ENCODE measurements around the gene PACSIN2. TPM values are rescaled to one million over a fixed set of nuclear protein-coding genes. Genes with fewer than 3 reads are reported as not detected.

Gene PACSIN2
- total RNA-seq, 2 experiments from 2014 or later = 33.5 to 35.7 TPM

DNA sequence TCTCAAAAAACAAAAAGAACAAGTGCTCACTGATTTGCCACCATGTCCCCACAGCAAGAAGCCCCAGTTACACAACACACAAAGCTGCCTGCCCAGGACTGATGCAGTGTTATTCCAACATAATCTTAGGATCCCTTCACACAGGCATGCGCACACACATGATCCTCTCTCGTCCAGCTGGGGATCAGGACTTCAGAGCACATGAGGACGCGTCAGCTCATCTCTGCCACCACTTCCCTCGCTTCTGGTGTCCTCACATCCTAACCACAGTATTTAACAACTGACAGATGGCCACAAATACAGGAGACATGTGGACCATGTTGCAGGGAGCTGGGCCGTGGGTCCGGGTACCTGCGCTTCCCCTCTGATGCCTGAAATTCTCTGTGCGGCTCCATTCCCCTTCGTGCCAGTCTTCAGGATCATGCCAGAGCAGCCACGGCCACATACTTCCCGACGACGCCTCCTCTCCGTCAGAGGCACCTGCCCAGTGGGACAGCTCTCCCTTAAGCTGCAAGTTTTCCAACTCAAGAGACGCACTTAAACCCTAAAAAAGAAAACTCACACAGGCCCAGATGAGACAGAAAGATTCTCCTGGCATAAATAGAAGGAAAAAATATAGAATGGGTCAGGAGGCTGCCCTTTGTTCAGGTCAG is 68.3 kb downstream of the PACSIN2 start:
- TF ChIP-seq, protein P1, sequence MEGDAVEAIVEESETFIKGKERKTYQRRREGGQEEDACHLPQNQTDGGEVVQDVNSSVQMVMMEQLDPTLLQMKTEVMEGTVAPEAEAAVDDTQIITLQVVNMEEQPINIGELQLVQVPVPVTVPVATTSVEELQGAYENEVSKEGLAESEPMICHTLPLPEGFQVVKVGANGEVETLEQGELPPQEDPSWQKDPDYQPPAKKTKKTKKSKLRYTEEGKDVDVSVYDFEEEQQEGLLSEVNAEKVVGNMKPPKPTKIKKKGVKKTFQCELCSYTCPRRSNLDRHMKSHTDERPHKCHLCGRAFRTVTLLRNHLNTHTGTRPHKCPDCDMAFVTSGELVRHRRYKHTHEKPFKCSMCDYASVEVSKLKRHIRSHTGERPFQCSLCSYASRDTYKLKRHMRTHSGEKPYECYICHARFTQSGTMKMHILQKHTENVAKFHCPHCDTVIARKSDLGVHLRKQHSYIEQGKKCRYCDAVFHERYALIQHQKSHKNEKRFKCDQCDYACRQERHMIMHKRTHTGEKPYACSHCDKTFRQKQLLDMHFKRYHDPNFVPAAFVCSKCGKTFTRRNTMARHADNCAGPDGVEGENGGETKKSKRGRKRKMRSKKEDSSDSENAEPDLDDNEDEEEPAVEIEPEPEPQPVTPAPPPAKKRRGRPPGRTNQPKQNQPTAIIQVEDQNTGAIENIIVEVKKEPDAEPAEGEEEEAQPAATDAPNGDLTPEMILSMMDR (IDR thresholded peaks at IDR 0.05) = no peak
- H3K36me3 Mint-ChIP-seq (ENCODE audit: low read depth) = no peaks in the 10 kb centered on the region
- intact Hi-C loops (cut with micrococcal nuclease) = no loop called here
- ChIA-PET CTCF (interaction anchor here (1.2 to 1.5 kb wide), 2 partner anchors 18 to 28 kb away, joined by 3 read pairs; no protein-coding TSS in a partner anchor), POLR2A (interaction anchor here (0.6 to 2.0 kb wide), 5 partner anchors 11 to 970 kb away, joined by 3 to 6 read pairs (median 4); no protein-coding TSS in a partner anchor)
- no peak overlapping the region for H3K27ac Mint-ChIP-seq
- no peak overlapping the region for H3K4me3 Mint-ChIP-seq
- peaks cover 38% of the 10 kb centered on the region for H3K4me1 Mint-ChIP-seq (ENCODE audit: low read depth)
- H3K9me3 Mint-ChIP-seq = no peaks in the 10 kb centered on the region
- ATAC-seq (no peak), DNase-seq (no peak)
- no peaks in the 10 kb centered on the region for H3K27me3 Mint-ChIP-seq

DNA sequence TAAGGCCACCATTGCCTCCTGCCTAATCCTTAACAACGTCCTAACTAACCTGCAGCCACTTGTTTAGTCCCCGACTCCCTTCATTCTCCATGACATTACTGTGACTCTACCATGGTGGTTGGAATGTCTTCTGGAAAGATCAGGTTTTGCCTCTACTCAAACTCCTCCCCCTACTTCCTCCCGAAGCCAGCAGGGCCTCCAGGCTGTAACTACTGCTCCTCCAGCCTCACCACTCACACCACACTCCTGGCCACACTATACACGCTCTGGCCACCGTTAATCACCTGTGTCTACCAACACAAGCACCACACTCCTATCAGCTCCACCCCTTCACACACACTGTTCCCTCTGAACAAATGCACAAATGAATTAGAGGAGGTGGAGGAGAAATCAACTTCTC is 69.2 kb downstream of the PACSIN2 start:
- peaks cover 41% of the 10 kb centered on the region for H3K4me1 Mint-ChIP-seq (ENCODE audit: low read depth)
- H3K9me3 Mint-ChIP-seq = no peaks in the 10 kb centered on the region
- no peak overlapping the region for H3K4me3 Mint-ChIP-seq
- intact Hi-C loops (cut with micrococcal nuclease) = no loop called here
- H3K36me3 Mint-ChIP-seq (ENCODE audit: low read depth) = no peaks in the 10 kb centered on the region
- ChIA-PET POLR2A (interaction anchor here (1.2 to 2.0 kb wide), 2 partner anchors 12 to 20 kb away, joined by 4 to 6 read pairs; no protein-coding TSS in a partner anchor), CTCF (interaction anchor here (1.2 kb wide), 1 partner anchor 17 kb away, joined by 3 read pairs; no protein-coding TSS in a partner anchor)
- H3K27ac Mint-ChIP-seq = no peak overlapping the region
- TF ChIP-seq, protein P1 (IDR thresholded peaks at IDR 0.05) = no peak
- H3K27me3 Mint-ChIP-seq = no peaks in the 10 kb centered on the region
- no peak for DNase-seq
- ATAC-seq = no peak

DNA sequence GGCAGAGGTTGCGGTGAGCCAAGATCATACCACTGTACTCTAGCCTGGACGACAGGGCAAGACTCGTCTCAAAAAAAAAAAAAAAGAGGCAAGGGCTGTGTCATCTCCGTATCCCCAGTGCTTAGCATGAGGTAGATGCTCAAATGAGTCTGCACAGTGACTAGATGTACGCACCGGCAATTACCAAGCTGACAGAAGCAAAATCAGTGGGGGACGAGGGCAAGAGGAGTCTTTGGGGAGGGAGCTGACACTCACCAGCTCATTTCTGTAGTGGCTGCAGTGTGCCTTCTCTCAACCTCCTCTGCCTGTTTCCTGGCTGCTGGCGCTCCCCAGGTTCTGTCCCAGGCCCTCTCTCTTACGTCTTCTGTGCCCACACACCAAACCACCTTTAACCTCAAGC is 69.9 kb downstream of the PACSIN2 start:
- CTCF ChIA-PET = interaction anchor here (1.1 to 1.6 kb wide), 2 partner anchors 11 to 78 kb away, joined by 3 to 5 read pairs; no protein-coding TSS in a partner anchor
- Mint-ChIP-seq H3K27me3 (no peaks in the 10 kb centered on the region), H3K4me1 (ENCODE audit: low read depth) (peaks cover 45% of the 10 kb centered on the region), H3K36me3 (ENCODE audit: low read depth) (no peaks in the 10 kb centered on the region), H3K9me3 (no peaks in the 10 kb centered on the region), H3K27ac (no peak overlapping the region), H3K4me3 (no peak overlapping the region)
- intact Hi-C loops (cut with micrococcal nuclease) = no loop called here
- POLR2A ChIA-PET = no interaction called here
- no peak for DNase-seq
- TF ChIP-seq, protein P1 (IDR thresholded peaks at IDR 0.05) = no peak
- ATAC-seq = peak; percentile 51

DNA sequence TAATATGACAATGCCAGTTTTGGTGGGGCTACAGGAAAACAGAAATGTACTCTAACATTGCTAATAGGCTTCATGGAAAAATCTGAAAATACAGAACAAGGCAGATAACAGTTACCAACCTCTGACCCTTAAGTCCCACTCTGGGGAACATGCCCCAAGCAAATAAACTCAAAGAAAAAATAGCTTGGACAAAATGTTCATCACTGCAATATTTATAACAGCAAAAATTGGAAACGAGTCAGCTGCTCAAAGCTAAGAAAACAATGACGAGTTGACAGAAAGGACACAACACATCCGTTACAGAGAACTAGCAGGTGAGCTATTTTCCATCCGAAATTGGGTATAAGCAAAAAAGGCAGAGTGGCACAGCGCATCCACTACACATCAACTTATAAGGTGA is 70.5 kb downstream of the PACSIN2 start:
- intact Hi-C loops (cut with micrococcal nuclease) = no loop called here
- Mint-ChIP-seq H3K9me3 (no peaks in the 10 kb centered on the region), H3K27ac (no peak overlapping the region), H3K36me3 (ENCODE audit: low read depth) (no peaks in the 10 kb centered on the region), H3K27me3 (no peaks in the 10 kb centered on the region), H3K4me1 (ENCODE audit: low read depth) (peaks cover 51% of the 10 kb centered on the region), H3K4me3 (no peak overlapping the region)
- POLR2A ChIA-PET = interaction anchor here (1.3 kb wide), 1 partner anchor 23 kb away, joined by 4 read pairs; no protein-coding TSS in a partner anchor
- TF ChIP-seq, protein P1 (IDR thresholded peaks at IDR 0.05) = no peak
- ATAC-seq = no peak
- no peak for DNase-seq
- CTCF ChIA-PET = interaction anchor here (1.1 to 1.6 kb wide), 2 partner anchors 10 to 77 kb away, joined by 3 to 5 read pairs; no protein-coding TSS in a partner anchor

DNA sequence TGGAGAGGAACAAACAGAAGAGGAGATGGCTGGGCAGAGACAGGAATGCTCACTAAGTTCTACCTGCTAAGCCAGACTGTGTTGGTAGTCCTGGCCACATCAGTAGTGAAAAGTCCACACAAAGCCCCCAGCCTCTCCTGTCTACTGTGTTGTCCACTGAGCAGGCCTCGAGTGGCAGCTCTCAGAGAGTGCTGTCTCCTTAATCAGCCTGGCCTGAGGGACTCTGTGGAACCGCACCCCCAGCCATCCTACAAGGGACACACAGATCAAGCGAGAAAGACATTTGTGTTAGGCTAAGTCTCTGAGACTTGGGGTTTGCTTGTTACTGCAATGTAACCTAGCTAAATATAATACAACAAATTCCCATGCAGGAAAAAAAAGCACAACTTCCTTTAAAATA is 71.0 kb downstream of the PACSIN2 start:
- no peaks in the 10 kb centered on the region for H3K9me3 Mint-ChIP-seq
- CTCF ChIA-PET = interaction anchor here (1.1 to 1.6 kb wide), 2 partner anchors 10 to 77 kb away, joined by 3 to 5 read pairs; no protein-coding TSS in a partner anchor
- TF ChIP-seq, protein P1 (IDR thresholded peaks at IDR 0.05) = no peak
- no peak overlapping the region for H3K27ac Mint-ChIP-seq
- ATAC-seq = no peak
- H3K36me3 Mint-ChIP-seq (ENCODE audit: low read depth) = no peaks in the 10 kb centered on the region
- peaks cover 52% of the 10 kb centered on the region for H3K4me1 Mint-ChIP-seq (ENCODE audit: low read depth)
- DNase-seq = no peak
- POLR2A ChIA-PET = interaction anchor here (1.3 kb wide), 1 partner anchor 23 kb away, joined by 4 read pairs; no protein-coding TSS in a partner anchor
- intact Hi-C loops (cut with micrococcal nuclease) = no loop called here
- H3K27me3 Mint-ChIP-seq = no peaks in the 10 kb centered on the region
- no peak overlapping the region for H3K4me3 Mint-ChIP-seq
